GM18498 (cell line): ENCODE measurements around the gene MPV17L.
"Not testable (repeated sequence)": the region's sequence is repeated elsewhere in the genome, so short reads cannot be mapped to it uniquely, and the experiment has no call there.

Experiments used
- ATAC-seq: cut with Tn5 transposase; IDR thresholded peaks from one replicate; pipeline ENCODE4 v1.9.1; 2021; ENCODE audit warnings: mild to moderate bottlenecking, moderate library complexity; ENCODE audit not compliant: unreplicated experiment

Gene MPV17L

DNA sequence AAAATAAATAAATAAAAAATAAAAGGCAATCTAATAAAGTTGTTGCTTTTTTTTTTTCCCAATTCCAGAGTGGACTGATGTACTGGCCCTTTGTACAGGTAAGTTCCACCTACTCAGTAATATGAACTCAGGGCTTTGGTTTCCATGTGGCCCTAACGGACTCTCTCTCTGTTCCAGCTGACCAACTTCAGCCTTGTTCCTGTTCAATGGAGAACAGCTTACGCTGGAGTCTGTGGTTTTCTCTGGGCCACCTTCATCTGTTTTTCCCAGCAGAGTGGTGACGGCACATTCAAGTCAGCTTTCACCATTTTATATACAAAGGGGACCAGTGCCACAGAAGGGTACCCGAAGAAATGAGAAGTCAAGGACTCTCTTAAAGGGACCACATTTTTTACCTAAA lies 12.2 kb downstream of the MPV17L start:
- not testable (repeated sequence) for ATAC-seq

DNA sequence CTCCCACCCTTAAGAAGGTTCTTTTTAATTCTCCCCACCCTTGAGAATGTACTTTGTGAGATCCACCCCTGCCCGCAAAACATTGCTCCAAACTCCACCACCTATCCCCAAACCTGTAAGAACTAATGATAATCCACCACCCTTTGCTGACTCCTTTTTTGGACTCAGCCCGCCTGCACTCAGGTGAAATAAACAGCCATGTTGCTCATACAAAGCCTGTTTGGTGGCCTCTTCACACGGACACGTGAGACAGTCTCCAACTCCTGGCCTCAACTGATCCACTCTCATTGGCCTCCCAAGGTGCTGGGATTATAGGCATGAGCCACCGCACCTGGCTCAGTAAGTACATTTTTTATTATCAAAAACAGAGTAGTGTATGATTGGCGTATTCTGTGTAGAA lies 13.9 kb downstream of the MPV17L start:
- ATAC-seq: not testable (repeated sequence)

DNA sequence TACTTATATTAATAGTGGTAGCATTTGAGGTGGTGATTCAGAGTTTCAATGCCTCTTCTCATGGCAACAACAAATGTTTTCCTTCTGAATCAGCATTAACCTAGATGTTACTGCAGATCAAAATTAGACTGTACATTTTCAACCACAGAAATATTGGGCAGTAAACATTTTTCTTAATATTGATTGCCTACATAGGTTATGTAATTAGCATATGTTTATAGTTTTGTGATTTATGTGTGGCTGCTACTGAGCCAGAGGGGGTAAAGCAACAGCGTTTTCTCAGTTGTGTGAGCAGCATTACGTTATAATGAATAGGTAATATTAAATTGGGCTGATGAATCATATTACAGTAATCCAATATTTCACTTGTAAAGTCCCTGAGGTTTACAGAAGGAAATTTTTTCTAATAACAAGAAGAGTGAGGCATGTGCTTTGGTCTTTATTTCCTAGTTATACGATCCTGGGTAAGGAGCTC lies 20.0 kb downstream of the MPV17L start:
- ATAC-seq: no peak

DNA sequence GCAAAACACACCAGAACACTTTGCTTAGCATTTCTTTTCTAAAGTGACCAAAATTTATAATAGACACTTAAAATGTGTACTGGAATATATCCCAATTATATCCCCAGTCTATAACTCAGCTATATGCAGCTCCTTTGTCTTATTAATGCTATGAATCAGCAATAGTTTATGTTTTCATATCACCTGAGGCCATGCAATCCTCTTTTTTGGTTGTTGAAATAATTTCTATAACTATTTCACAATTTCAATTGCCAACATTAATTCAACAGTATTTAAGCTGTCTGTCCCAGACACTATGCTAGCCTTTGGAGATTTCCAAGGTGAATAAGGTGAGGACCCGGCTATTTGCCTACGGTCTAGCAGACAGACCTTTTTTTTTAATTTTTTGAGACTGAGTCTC lies 21.6 kb downstream of the MPV17L start:
- ATAC-seq: no peak

DNA sequence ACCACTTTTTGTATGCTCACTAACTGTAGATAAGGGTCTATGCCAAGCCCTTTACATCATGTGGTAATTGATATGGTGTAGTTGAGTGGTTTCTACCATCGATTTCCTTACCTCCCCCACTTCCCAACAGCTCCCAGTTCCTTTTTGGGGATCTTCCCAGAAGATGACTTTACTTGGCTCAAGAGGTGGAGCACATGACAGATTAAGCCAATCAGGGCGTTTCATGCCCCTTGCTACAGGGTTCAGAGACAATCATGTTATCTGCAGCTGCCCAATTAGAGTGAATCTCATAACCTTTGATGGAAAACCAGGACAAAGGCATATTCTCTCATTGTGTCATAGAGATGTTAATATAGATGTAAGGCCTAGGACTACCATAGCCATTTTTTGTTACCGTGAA lies 22.7 kb downstream of the MPV17L start:
- ATAC-seq: no peak

DNA sequence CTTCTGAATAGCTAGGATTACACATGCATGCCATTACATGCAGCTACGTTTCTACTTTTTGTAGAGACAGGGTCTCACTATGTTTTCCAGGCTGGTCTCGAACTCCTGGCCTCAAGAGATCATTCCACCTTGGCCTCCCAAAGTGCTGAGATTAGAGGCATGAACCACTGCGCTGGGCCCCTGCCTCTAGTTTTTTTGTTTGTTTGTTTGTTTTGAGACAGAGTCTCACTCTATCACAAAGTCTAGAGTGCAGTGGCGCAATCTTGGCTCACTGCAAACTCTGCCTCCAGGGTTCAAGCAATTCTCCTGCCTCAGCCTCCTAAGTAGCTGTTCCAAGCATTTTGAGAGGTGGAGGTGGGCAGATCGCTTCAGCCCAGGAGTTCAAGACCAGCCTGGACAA lies 26.1 kb downstream of the MPV17L start:
- not testable (repeated sequence) for ATAC-seq

DNA sequence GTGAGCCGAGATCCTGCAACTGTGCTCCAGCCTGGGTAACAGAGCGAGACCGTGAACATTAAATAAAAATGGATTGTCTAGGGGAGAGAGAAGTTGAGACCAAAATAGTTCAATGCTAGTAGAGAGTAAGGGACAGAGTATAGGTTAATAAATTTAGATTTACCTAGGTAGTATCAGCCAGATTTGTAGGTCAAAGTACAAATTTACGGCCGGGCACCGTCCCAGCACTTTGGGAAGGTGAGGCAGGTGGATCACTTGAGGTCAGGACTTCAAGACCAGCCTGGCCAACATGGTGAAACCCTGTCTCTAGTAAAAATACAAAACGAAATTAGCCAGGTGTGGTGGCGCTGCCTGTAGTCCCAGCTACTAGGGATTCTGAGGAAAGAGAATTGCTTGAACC lies 26.7 kb downstream of the MPV17L start:
- ATAC-seq: no peak

DNA sequence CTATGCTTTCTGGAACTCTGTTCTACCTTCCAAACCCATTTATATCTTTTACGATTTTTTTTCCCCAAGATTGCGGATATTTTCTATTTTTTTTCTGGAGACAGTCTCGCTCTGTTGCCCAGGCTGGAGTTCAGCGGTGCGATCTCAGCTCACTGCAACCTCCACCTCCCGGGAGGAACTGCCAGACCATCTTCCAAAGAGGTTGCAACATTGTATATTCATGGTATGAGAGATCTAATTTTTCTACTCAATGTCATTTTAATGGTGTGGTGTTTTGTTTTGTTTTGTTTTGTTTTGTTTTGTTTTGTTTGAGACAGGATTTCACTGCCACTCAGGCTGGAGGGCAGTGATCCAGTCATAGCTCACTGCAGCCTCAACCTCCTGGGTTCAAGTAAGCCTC lies 30.3 kb downstream of the MPV17L start:
- no peak for ATAC-seq

DNA sequence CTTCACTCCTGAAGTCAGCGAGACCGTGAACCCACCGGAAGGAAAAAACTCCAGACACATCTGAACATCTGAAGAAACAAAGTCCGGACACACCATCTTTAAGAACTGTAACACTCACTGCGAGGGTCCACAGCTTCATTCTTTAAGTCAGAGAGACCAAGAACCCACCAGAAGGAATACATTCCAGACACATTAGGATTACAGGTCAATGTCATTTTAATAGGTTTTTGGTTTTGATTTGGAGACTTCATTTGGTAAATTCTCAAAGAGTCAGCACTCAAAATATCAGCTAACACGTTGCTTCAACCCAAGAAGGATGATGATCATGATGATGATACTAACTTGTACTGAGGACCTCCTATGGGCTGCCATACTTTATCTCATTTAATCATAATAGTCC lies 31.2 kb downstream of the MPV17L start:
- ATAC-seq: no peak

DNA sequence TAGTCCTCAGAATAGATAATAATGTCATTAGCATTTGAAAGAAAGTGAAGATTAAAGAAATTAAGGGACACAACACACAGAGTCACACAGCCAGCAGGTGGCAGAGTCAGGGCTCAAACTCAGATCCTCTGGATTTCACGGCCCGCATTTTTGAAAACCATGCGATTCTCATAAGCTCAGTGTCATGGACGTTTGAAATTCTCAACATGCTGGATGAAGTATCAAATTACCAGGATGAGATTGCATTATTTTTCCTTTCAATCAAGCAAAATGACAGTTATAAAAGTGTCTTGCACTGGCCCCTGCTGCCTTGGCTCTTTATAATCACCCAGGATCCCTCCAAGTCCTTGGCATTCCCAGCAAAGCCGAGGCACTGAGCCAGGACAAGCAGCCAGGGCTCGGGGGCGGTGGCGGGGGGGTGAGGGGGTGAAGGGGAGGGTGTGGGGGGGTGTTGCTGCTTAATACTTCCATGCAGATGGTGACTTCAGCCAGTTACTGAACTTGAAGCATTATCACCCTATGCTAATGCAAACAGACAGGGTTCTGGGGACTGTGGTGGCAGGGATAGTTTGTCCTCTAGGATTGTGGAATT lies 32.2 kb downstream of the MPV17L start:
- no peak for ATAC-seq

DNA sequence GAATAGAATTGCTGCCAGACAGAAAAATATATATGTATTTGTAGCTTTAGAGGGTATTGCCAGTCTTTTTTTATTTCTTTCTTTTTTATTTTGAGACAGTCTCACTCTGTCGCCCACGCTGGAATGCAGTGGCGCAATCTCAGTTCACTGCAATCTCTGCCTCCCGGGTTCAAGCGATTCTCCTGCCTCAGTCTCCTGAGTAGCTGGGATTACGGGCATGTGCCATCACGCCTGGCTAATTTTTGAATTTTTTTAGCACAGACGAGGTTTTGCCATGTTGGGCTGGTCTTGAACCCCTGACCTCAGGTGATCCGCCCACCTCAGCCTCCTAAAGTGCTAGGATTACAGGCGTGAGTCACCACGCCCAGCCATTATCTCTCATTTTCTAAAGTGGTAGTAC lies 35.3 kb downstream of the MPV17L start:
- not testable (repeated sequence) for ATAC-seq

DNA sequence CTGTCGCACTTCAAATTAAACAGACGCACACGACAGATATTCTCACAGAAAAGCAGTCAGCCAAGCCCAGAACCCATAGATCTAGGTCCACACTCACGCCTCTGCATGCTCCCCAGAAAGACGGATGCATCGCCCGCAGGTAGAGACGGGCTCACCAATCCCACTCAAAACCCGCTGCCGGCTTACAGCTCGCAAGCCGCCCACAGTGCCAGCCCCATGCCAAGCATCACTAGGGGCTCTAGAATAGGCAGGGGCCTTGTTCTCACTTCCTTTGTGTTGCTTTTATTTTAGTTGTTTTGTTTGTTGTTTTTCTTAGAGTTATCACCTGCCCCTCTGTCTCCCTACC lies 38.5 kb downstream of the MPV17L start:
- ATAC-seq: no peak

DNA sequence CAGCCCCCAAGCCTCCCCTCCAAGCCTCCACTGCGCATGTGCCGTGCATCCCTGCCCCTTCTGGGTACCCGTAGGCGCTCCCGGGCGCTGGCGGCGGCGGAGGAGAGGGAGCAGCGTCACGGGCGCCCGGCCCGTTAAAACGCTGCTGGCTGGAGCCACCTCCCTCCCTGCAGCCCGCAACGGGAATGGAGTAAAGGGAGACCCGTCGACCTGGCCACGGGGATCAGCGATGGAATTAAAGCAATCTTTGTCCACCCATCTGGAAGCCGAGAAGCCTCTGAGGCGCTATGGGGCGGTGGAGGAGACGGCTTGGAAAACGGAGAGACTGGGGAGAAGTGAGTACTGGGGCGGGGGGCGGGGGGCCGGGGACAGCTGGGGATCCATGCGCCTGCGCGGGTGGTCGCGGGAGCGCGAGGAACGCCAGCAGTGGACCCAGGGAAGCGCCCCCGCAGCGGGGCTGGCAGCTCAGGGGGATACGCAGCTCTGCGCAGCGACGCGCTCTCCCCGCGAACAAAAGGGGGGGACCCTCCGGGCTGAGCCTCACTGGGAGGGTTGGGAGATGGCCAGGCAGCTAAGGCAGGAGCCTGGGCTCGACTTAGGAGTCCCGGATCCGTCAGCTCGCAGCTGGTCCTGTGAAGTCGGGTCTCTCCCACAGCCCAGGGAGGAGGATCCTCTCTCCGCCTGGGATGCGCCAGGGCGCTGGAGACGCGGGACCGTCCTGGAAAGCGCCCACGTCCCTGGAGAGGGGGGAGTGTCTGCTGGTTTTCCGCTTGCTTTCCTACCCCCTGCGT lies 39.1 kb downstream of the MPV17L start, which contains the start of gene BMERB1:
Gene BMERB1 (plus strand): TSS at position 164 of the 791 bp plus-strand sequence. CDS start 66 bp downstream, at position 230.
- no peak for ATAC-seq

DNA sequence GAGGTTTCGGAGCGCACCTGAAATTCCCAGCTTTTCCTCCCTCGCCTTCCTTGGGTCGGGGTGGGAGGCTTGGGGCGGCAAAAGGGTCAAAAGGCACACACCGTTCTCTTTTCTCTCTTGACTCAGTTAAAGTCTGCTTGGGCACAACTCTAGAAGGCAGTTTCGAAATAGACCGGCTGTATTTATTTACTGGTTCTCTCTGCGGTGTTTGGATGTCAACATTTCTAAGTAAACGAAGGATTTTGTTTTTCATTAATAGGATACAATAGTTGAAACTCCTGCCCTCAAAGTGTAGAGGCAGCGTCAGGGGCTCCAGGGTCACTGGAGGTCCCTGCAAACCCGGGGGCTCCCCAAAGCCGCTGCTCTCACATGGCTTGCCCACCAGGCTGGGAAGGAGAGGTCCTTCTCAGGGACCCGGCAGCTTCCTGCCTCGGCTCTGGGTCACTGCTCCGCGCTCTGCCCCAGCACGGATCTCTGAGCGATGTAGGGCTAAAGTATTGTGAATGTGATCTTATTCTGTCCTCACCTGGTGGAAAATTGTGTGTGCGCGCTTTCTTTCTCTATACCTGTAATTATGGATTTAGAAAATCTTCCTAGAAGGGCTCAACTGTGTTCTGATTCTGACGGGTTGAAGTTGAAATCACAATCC lies 39.8 kb downstream of the MPV17L start:
- ATAC-seq: no peak

DNA sequence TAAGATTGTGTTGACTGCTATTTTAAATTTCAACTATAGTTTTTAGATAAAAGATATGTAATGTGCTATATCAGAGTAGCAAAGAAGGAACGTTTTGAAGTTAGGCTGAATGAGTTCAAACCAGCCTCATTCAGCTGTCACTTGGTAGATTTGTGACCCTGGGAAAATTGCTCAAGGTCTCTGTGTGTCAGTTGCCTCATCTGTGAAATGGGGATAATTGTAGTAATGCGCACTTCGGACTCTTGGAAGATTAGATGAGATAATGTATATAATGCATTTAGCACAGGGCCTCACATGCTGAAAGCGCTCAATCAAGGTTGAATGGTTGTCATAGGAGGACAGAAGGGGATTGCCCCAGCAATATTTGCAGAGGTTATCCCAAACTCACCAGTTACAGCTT lies 43.5 kb downstream of the MPV17L start:
- no peak for ATAC-seq

DNA sequence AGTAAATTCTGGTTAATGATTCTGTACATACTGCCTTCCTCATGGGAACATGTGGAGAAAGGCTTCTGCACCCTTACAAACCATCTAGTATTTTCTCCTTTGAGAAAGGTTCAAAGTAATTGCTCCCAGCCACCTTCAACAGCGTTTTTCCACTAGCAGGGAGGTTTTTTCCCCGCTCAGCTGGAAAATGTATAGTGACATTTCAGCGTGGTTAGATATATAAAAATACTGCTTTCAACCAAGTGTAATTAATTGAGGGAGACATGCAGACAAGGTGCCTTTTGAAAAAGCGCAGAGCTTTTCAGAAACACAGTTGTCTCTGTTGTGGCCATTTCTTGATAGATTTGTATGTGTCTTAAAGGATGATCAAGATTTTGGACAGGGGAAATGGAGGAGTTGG lies 44.0 kb downstream of the MPV17L start:
- ATAC-seq: no peak

DNA sequence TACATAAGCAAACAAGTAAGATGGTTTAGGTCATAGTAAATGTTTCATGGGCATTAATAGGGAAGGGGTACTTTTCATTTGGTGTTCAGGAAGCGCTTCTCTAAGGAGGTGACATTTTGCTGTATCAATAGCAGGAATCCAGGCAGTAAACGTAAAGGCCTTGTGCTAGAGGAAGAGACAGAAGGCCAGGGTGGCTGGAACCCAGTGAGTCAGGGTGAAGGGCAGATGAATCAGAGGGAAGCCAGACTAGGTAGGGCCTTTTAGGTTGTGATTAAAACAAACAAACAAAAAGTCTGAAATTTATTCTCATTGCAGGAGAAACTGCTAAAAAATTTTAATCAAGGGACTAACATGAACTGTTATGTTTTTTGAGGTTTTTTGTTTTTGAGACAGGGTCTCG lies 45.3 kb downstream of the MPV17L start:
- no peak for ATAC-seq

DNA sequence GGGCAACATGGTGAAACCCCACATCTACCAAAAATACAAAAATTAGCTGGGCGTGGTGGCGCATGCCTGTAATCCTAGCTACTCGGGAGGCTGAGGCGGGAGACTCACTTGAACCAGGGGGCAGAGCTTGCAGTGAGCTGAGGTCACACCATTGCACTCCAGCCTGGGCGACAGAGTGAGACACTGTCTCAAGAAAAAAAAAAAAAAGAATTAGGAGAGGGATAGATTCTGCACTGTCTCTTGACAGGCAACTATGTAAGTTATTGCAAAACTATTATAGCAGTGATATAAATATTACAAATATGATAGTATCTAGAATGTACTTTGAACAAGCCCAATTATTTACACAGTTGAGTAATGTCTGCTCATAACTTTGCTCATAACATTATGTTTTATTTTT lies 46.6 kb downstream of the MPV17L start:
- not testable (repeated sequence) for ATAC-seq

DNA sequence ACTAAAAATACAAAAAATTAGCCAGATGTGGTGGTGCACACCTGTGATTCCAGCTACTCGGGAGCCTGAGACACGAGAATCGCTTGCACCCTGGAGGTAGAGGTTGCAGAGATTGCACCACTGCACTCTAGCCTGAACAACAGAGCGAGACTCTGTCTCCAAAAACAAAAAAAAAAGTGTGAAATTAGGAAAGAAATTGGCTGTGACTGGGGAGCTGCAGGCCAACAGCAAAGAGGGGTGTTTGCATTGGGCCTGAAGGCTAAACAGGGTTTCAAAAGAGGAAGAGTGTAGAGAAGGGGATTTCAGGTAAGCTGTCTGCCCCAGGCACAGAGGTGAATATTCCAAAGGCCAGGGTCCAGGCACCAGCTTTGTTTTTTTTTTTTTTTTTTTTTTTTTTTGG lies 48.2 kb downstream of the MPV17L start:
- ATAC-seq: no peak

DNA sequence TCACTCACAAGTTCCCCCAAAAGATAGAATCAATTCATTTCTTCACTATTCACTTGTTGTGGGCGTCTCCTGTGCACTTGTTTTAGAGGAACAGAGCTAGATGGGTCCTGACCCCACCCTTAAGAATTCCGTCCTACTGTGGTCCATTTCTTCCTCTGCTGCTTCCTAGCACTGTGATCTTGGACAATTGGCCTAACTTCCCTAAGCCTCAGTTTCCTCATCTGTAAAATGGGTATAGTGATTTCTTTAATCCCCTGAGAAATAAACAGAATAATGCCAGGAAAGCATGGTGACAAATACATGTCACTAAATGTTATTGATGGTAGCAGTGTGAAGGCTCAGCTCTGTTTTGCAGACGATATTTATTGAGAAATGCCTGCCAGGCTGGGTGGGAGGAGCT lies 48.7 kb downstream of the MPV17L start:
- no peak for ATAC-seq

DNA sequence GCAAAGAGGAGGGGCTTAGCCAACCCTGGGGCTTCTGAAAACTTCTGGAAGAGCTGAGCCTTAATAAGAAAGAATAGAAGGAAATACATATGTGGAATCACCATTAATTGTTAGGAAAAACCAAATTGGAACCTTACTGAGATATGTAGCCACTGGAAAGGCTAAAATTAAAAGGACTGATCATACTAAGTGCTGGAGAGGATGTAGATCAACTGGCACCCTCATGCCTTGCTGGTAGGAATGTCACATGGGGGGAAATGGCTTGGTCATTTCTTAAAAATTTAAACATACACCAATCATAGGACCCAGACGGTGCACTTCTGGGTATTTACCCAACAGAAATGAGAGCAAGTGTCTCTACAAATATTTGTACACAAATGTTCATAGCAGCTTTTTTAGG lies 49.9 kb downstream of the MPV17L start:
- ATAC-seq: no peak

DNA sequence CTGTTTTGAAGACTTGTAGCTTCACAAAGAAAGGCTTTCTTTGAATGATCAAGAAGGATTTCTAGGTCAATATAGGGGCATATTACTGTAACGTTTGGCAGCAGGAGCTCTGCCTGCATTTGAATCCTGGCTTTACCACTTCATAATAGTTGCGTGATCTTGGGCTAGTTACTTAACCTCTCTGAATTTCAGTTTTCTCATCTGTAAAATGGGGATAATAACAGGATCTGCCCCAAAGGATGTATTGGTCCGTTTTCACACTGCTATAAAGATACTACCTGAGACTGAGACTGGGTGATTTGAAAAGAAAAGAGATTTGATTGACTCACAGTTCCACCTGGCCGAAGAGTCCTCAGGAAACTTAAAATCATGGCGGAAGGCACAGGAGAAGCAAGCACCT lies 51.3 kb downstream of the MPV17L start:
- ATAC-seq: no peak
